Stimulated activated CD4-positive, alpha-beta T cell treated with anti-CD3 and anti-CD28 coated beads, Interleukin-1b, Interleukin-23, amount 100 ng/mL, for 48 hours (primary cell): ENCODE data around the gene ZNF283.

Source experiments
- DNase-seq: peaks from one replicate; pipeline ENCODE4 v3.0.0-alpha.2; 2020

ZNF283 gene

DNA sequence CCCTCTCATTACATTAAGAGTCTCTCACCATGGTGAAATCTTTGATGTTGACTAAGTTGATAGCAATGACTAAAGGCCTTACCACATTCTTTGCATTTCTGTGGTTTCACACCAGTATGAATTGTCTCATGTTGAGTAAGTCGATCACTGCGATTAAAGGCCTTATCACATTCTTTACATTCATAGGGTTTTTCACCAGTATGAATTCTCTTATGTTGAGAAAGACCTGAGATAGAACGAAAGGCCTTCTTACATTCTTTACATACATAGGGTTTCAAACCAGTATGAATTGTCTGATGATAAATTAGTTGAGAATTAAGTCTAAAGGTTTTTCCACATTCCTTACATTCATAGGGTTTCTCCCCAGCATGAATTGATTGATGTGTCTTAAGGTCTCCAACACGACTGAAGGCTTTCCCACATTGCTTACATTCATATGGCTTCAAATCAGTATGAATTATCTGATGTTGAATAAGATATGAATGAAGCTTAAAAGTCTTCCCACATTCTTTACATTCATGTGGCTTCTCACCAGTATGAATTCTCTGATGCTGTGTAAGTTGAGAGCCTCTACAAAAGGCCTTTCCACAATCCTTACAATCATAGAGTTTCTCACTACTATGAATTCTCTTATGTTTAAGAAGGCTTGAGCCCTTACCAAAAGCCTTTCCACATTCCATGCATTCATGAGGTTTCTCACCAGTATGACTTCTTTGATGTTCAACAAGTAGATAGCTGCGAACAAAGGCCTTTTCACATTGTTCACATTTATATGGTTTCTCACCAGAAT is 45.6 kb downstream of the ZNF283 start:
- DNase-seq, result no peak

DNA sequence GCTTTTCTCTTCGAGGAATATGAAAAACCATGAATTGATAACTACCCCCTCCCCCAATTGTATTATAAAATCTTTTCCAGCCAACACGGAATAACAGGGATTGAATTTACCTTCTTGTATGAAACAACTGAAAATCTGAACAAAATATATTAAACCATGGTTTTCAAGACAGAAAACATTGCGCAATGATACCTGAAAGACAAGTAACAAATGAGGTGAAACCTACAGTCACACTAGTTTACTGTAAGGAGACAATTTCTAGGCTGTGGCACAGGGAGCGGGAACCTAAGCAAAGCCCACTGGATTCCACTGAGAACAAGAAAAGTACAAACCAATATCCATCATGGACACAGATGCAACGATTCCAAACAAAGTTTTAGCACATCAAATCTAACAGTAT is 53.4 kb downstream of the ZNF283 start:
- no peak for DNase-seq

DNA sequence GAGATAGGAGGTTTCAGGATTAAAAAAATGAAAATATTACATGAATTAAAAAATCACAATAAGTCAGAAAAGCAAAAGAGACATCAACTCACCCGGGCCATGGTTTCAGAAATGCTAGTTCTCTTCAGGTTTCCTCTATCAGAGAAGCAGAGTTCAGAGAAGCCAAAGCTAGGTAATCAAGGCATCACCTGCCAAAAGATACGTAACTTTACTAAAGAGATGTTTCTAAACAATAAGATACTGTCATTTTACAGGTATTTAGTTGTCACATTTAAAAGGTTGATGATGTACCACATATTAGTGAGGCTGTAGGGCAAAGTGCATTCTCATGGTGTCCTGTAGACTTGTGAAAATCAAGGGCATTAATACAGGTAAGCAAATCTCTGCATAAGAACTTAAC is 56.7 kb downstream of the ZNF283 start, which contains the start of gene ZNF404:
ZNF404 (minus strand) TSS at position 101 of the 400 bp plus-strand sequence.
- no peak for DNase-seq

DNA sequence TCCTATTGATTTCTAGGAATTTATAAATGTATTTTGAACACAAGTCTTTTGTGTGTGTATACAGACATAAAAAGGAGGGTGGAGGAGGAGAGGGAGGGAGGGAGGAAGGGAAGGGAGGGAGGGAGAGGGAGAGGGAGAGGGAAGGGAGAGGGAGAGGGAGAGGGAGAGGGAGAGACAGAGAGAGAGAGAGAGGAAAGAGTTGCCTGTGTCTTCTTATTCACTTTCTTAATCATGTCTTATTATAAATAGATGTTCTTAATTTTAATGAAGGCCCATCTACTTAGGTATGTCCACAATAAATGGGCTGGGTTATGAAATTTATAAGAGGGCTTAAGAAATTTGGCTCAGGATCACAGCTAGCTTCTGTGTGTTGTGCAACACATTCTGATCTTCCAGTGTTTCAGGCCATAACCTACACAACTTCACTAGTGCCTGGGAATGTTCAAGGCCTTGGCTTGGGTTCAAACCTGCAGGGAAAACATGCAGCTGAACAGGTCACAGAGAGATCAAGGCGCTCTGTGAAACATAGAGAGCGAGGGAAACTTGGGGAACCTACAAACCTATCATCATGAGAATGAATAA is 68.7 kb downstream of the ZNF283 start:
- DNase-seq, result no peak
